Left lung (tissue), 10 donors: ENCODE data around the gene LRP10. TPM values are rescaled to one million over a fixed set of nuclear protein-coding genes. Genes with fewer than 3 reads are reported as not detected.

Source experiments
- ATAC-seq: fragments of 200-7000 bp; cut with Tn5 transposase; one replicate; pipeline ENCODE4 v1.9.1; 2020; ENCODE audit warnings: moderate library complexity
- DNase-seq, 4 donors: peaks; one replicate each; pipeline ENCODE4 v3.0.0-alpha.2; 2013 to 2020
- H3K27ac ChIP-seq, 2 donors: fragments of 200-600 bp; sonication (generic) in 1 of 2; one replicate each; pipeline versions ENCODE4 v1.5.0 to v1.8.0; 2020 to 2021
- H3K27me3 ChIP-seq, 2 donors: fragments of 200-600 bp; sonication (generic) in 1 of 2; one replicate each; pipeline versions ENCODE4 v1.5.0 to v1.8.0; 2020 to 2021
- H3K36me3 ChIP-seq, 2 donors: fragments of 200-600 bp; sonication (generic) in 1 of 2; one replicate each; pipeline versions ENCODE4 v1.5.0 to v1.8.0; 2020 to 2021
- H3K4me1 ChIP-seq, 2 donors: fragments of 200-600 bp; one replicate each; pipeline ENCODE4 v1.8.0; 2021
- H3K4me3 ChIP-seq, 2 donors: fragments of 200-600 bp; sonication (generic) in 1 of 2; one replicate each; pipeline versions ENCODE4 v1.5.0 to v1.8.0; 2020 to 2021; ENCODE audit warnings: mild to moderate bottlenecking in 1 of 2
- H3K9me3 ChIP-seq, 2 donors: fragments of 200-600 bp; sonication (generic) in 1 of 2; one replicate each; pipeline versions ENCODE4 v1.5.0 to v1.8.0; 2020 to 2021
- intact Hi-C, 2 donors: fragments of 100-400 bp; cut with DNase I; formaldehyde crosslinking; loops; one replicate each; pipeline versions ENCODE4 v1.11.2 to v1.14.2; 2022
- polyA plus RNA-seq, 6 donors: library from polyadenylated mRNA; unstranded; fragments of 120-200 nt; gene quantifications; one replicate each; pipeline ENCODE4 v1.2.1, GENCODE V29; 2013; ENCODE audit not compliant: insufficient read length in 6 of 6
- total RNA-seq, 2 donors: library from RNA; stranded (reverse); fragmentation: NEBNext Ultra II Directional; extraction: Animal tissue kit (Norgen Biotek cat#: 25700); gene quantifications; one replicate each; pipeline ENCODE4 v1.2.1, GENCODE V29; 2021
- TF ChIP-seq, protein P1 (sequence below), 2 donors: fragments of 200-600 bp; sonication (generic) in 1 of 2; IDR thresholded peaks; one replicate each; pipeline versions ENCODE4 v1.5.0 to v1.8.0; 2021; ENCODE audit warnings: antibody characterized with exemption in 2 of 2
- donor health status: DM: no; HTN: yes; CAD: no.
- donor health status: DM: no; HTN: no; CAD: no.

Gene LRP10
- total and polyA plus RNA-seq, 8 donors: 49.3 to 147 (median 58.5) TPM

DNA sequence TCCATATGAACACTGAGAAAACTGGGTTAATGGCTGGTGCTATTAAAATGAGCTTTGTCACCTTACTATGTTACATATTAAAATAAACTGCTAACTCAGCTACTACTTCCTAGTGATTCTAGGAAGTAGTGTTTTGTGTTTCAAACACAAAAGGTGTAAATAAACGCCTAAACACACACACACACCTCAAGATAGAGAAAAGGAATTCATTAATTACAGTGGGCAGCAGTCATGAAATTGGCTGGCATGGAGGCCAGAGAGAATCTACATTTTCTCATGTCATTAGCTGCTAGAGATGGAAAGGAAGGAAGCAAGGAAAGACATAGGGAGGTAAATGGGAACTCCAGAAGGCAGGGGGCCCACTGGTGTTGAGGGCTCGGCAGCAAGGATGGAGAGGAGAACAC lies 58.4 kb downstream of the LRP10 start:
- Histone ChIP-seq H3K4me3 (peak overlapping the region; percentile 27 to 76), H3K27me3 (no peaks in the 10 kb centered on the region), H3K9me3 (no peaks in the 10 kb centered on the region), H3K4me1 (peaks cover 6 to 37% of the 10 kb centered on the region in 2 donors), H3K36me3 (peaks cover 0 to 17% of the 10 kb centered on the region in 2 donors), H3K27ac (peak overlapping the region; percentile 83 to 85)
- intact Hi-C loops: no loop called here
- ATAC-seq (peak; percentile 4), DNase-seq (no peak)
- TF ChIP-seq, protein P1, sequence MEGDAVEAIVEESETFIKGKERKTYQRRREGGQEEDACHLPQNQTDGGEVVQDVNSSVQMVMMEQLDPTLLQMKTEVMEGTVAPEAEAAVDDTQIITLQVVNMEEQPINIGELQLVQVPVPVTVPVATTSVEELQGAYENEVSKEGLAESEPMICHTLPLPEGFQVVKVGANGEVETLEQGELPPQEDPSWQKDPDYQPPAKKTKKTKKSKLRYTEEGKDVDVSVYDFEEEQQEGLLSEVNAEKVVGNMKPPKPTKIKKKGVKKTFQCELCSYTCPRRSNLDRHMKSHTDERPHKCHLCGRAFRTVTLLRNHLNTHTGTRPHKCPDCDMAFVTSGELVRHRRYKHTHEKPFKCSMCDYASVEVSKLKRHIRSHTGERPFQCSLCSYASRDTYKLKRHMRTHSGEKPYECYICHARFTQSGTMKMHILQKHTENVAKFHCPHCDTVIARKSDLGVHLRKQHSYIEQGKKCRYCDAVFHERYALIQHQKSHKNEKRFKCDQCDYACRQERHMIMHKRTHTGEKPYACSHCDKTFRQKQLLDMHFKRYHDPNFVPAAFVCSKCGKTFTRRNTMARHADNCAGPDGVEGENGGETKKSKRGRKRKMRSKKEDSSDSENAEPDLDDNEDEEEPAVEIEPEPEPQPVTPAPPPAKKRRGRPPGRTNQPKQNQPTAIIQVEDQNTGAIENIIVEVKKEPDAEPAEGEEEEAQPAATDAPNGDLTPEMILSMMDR (IDR thresholded peaks at IDR 0.05): no peak

Other genes with a start within 250 kb of the LRP10 start
- gene OR6J1, start 227.4 kb upstream of the LRP10 start, total RNA-seq: not detected
- gene OR6J1, start 227.4 kb upstream of the LRP10 start, polyA plus RNA-seq: under 1 TPM; 0.23 to 0.45 (median 0.34) TPM
- gene OXA1L, start 105.1 kb upstream of the LRP10 start, total RNA-seq: 10 to 100 TPM; 92.5 to 95.6 TPM
- 100 to 1,000 TPM; 134 to 153 (median 146) TPM for gene OXA1L, start 105.1 kb upstream of the LRP10 start, polyA plus RNA-seq
- gene SLC7A7, start 56.3 kb upstream of the LRP10 start, total RNA-seq: 10 to 100 TPM; 41.2 to 67.6 TPM
- gene SLC7A7, start 56.3 kb upstream of the LRP10 start, polyA plus RNA-seq: 10 to 100 TPM in 3 of 6 donors, 1 to 10 TPM in 3; 9.6 to 11.2 (median 9.9) TPM
- 10 to 100 TPM; 72.3 to 84.7 TPM for gene MRPL52, start 41.9 kb upstream of the LRP10 start, total RNA-seq
- gene MRPL52, start 41.9 kb upstream of the LRP10 start, polyA plus RNA-seq: 10 to 100 TPM; 57.0 to 86.9 (median 68.4) TPM
- gene MMP14, start 35.2 kb upstream of the LRP10 start, total RNA-seq: 100 to 1,000 TPM; 201 to 225 TPM
- 100 to 1,000 TPM; 169 to 211 (median 183) TPM for gene MMP14, start 35.2 kb upstream of the LRP10 start, polyA plus RNA-seq
- gene REM2, start 11.5 kb downstream of the LRP10 start, total RNA-seq: under 1 TPM; 0.29 to 0.73 TPM
- gene REM2, start 11.5 kb downstream of the LRP10 start, polyA plus RNA-seq: 1 to 10 TPM in 1 of 6 donors, under 1 TPM in 5; 0.56 to 1.3 (median 0.87) TPM
- 10 to 100 TPM; 64.9 to 81.8 TPM for gene RBM23, start 47.4 kb downstream of the LRP10 start, total RNA-seq
- gene RBM23, start 47.4 kb downstream of the LRP10 start, polyA plus RNA-seq: 100 to 1,000 TPM in 5 of 6 donors, 10 to 100 TPM in 1; 96.3 to 133 (median 115) TPM
- gene PRMT5, start 57.6 kb downstream of the LRP10 start, total RNA-seq: 10 to 100 TPM; 48.7 to 73.3 TPM
- 100 to 1,000 TPM; 105 to 143 (median 135) TPM for gene PRMT5, start 57.6 kb downstream of the LRP10 start, polyA plus RNA-seq
- 10 to 100 TPM; 47.6 to 51.4 TPM for gene HAUS4, start 85.3 kb downstream of the LRP10 start, total RNA-seq
- 10 to 100 TPM; 60.1 to 82.6 (median 71.2) TPM for gene HAUS4, start 85.3 kb downstream of the LRP10 start, polyA plus RNA-seq
- gene AJUBA, start 110.8 kb downstream of the LRP10 start, total RNA-seq: 10 to 100 TPM; 37.9 to 39.5 TPM
- 10 to 100 TPM; 38.2 to 51.9 (median 41.9) TPM for gene AJUBA, start 110.8 kb downstream of the LRP10 start, polyA plus RNA-seq
- gene C14orf93, start 138.4 kb downstream of the LRP10 start, total RNA-seq: 1 to 10 TPM; 8.3 TPM
- gene C14orf93, start 138.4 kb downstream of the LRP10 start, polyA plus RNA-seq: 10 to 100 TPM; 21.2 to 24.0 (median 21.6) TPM
- gene PSMB5, start 163.2 kb downstream of the LRP10 start, total RNA-seq: 100 to 1,000 TPM; 114 to 140 TPM
- 100 to 1,000 TPM; 174 to 199 (median 181) TPM for gene PSMB5, start 163.2 kb downstream of the LRP10 start, polyA plus RNA-seq
- gene PSMB11, start 170.5 kb downstream of the LRP10 start, total RNA-seq: not detected
- not detected for gene PSMB11, start 170.5 kb downstream of the LRP10 start, polyA plus RNA-seq
- gene CDH24, start 185.8 kb downstream of the LRP10 start, total RNA-seq: 1 to 10 TPM; 6.1 to 9.2 TPM
- gene CDH24, start 185.8 kb downstream of the LRP10 start, polyA plus RNA-seq: 10 to 100 TPM; 11.0 to 14.8 (median 11.8) TPM
- gene ACIN1, start 223.4 kb downstream of the LRP10 start, total RNA-seq: 100 to 1,000 TPM; 137 to 159 TPM
- 100 to 1,000 TPM; 283 to 380 (median 336) TPM for gene ACIN1, start 223.4 kb downstream of the LRP10 start, polyA plus RNA-seq
- gene C14orf119, start 223.8 kb downstream of the LRP10 start, total RNA-seq: 10 to 100 TPM; 52.6 to 67.6 TPM
- 10 to 100 TPM; 57.9 to 65.3 (median 63.5) TPM for gene C14orf119, start 223.8 kb downstream of the LRP10 start, polyA plus RNA-seq
- not detected for gene CIROP, start 233.2 kb downstream of the LRP10 start, total RNA-seq
- under 1 TPM in 2 of 6 donors, not detected in 4; 0.06 to 0.08 TPM for gene CIROP, start 233.2 kb downstream of the LRP10 start, polyA plus RNA-seq
- gene CEBPE, start 247.5 kb downstream of the LRP10 start, total RNA-seq: 1 to 10 TPM in 1 of 2 donors, under 1 TPM in 1; 0.26 to 1.0 TPM
- under 1 TPM in 4 of 6 donors, not detected in 2; 0.14 to 0.26 (median 0.18) TPM for gene CEBPE, start 247.5 kb downstream of the LRP10 start, polyA plus RNA-seq